Coronary artery (tissue), 2 donors: ENCODE measurements around the gene DIAPH2.

Source experiments
- DNase-seq: peaks from one replicate; pipeline ENCODE4 v3.0.0-alpha.2; 2017; ENCODE audit warnings: low spot score
- H3K27ac ChIP-seq, 2 donors: fragments of 200-600 bp; sonication (generic); one replicate each; pipeline ENCODE4 v1.5.1; 2016 to 2019
- H3K4me3 ChIP-seq: fragments of 200-600 bp; sonication (generic); 2 replicates; pipeline ENCODE4 v1.5.1; 2016; ENCODE audit warnings: mild to moderate bottlenecking, moderate library complexity
- CTCF ChIP-seq: fragments of 200-600 bp; sonication (generic); IDR thresholded peaks from one replicate; pipeline ENCODE4 v1.5.1; 2019; ENCODE audit warnings: antibody characterized with exemption

Gene DIAPH2

GRCh38 chrX:97605271-97605670 is 920.6 kb downstream of the DIAPH2 start:
- H3K27ac ChIP-seq, result no peak overlapping the region
- no peak for DNase-seq
- H3K4me3 ChIP-seq, result no peak overlapping the region
- no peak for TF ChIP-seq CTCF

DNA sequence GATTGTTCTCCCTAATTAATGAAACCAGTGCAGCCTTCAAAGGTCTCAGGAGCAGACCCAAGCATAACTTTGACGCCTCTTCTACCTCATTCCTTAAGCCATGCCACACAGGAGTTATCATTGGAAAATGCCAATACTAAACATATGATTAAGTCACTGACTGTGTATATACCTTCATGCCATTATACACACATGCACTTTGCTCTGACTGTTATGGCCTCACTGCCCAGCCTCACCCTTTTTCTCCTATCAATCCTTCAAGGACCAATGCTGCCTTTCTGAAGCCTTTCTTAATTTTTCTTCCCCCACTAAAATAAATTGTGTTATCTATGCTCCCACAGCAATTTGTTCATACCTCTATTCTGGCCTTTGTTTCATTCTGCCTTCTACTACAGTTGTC is 924.7 kb downstream of the DIAPH2 start:
- TF ChIP-seq CTCF, result no peak

GRCh38 chrX:97609938-97610337 is 925.3 kb downstream of the DIAPH2 start:
- no peak overlapping the region for H3K27ac ChIP-seq
- H3K4me3 ChIP-seq, result no peak overlapping the region
- TF ChIP-seq CTCF, result no peak
- no peak for DNase-seq

More for the DNA sequence above, 924.7 kb downstream of the DIAPH2 start:
- DNase-seq, result no peak
- no peak overlapping the region for H3K4me3 ChIP-seq
- H3K27ac ChIP-seq, result no peak overlapping the region

- no peak for TF ChIP-seq CTCF
- Histone ChIP-seq H3K27ac (no peak overlapping the region), H3K4me3 (no peak overlapping the region)
- no peak for DNase-seq
Observed at GRCh38 chrX:97616883-97617530, 932.4 kb downstream of the DIAPH2 start.

GRCh38 chrX:97619499-97619898 is 934.9 kb downstream of the DIAPH2 start:
- H3K27ac ChIP-seq, result no peak overlapping the region
- DNase-seq, result no peak
- H3K4me3 ChIP-seq, result no peak overlapping the region
- no peak for TF ChIP-seq CTCF

DNA sequence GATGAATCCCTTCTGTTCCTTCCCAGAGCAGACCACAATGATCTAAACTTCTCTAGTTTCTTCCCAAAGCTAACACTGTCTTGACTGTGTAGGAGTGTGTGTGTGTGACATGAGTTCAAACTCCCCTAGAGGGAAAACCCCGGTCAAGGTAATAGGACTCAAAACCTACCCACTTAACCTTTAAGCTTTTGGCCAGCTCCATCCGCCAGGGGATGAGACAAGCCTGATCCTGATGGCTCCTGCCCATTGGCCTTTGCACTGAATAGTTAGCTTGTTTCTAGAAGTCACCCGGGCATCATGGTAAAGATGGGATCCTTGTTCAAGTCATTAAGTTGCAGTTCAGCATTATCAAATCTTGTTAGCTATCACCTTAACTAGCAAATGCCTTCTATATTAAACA is 937.5 kb downstream of the DIAPH2 start:
- Histone ChIP-seq H3K27ac (no peak overlapping the region), H3K4me3 (no peak overlapping the region)
- TF ChIP-seq CTCF, result no peak
- DNase-seq, result no peak

- TF ChIP-seq CTCF, result no peak
- Histone ChIP-seq H3K27ac (no peak overlapping the region), H3K4me3 (no peak overlapping the region)
- DNase-seq, result no peak
Observed at GRCh38 chrX:97628326-97628725, 943.7 kb downstream of the DIAPH2 start.
